Measurements from ENCODE around the gene FOXN1.

FOXN1 gene

DNA sequence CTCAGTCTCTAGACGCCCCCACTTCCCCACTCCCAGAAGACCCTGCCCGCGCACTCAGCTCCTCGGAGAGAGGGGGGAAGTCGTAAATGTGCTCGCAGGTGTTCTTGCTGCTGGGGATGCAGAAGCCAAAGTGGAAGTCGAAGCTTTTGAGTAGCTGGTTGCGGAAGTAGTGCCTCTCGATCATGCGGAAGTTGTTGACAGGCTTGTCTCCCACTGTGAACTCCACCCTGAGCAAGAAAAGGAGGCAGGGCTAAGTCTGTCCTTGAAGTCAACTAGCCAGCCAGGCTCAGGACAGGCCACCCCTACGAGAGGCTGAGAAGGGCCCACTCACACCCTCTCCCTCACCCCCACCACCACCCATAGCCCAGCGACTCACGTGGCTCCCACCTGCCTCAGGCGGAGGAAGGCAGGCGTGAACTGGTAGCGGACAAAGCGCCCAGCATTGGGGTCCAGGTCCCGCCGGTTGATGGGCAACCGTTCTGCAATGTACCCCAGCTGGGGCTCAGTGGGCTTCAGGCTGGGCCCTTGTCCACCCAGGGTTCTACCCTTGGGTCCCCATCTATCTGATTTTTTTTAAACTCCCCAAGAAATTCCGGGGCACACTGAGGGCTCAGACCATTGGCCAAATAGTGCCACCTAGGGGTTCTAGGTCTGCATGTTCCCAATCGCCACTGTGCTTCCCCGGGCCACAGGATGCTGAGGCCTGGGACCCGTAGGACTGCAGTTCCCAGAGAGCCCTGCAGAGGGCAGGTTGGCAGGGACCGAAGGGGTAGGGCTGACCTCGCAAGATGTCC lies 41.7 kb downstream of the FOXN1 start:
- no peaks in the 10 kb centered on the region for H3K27me3 Mint-ChIP-seq
- H3K4me1 Mint-ChIP-seq: peaks cover 48% of the 10 kb centered on the region
- H3K36me3 Mint-ChIP-seq: peaks cover 10% of the 10 kb centered on the region
- H3K27ac Mint-ChIP-seq: peak overlapping the region; percentile 91
- no peaks in the 10 kb centered on the region for H3K9me3 Mint-ChIP-seq
- DNase-seq: peak; percentile 73
- H3K4me3 Mint-ChIP-seq: peak overlapping the region; percentile 65
- CTCF ChIA-PET: interaction anchor here (0.6 to 4.9 kb wide), 16 partner anchors 9 to 132 kb away, joined by 3 to 29 read pairs (median 4); partner anchors contain the start of genes ALDOC, FOXN1 and PIGS

- DNase-seq: no peak
- H3K4me1 Mint-ChIP-seq: peaks cover 53% of the 10 kb centered on the region
- peak overlapping the region; percentile 91 for H3K27ac Mint-ChIP-seq
- H3K27me3 Mint-ChIP-seq: no peaks in the 10 kb centered on the region
- peak overlapping the region; percentile 31 for H3K4me3 Mint-ChIP-seq
- no peaks in the 10 kb centered on the region for H3K9me3 Mint-ChIP-seq
- CTCF ChIA-PET: interaction anchor here (0.6 to 4.9 kb wide), 13 partner anchors 8 to 133 kb away, joined by 3 to 29 read pairs (median 4); partner anchors contain the start of genes ALDOC, FOXN1 and PIGS
- peaks cover 16% of the 10 kb centered on the region for H3K36me3 Mint-ChIP-seq
These were observed 42.4 kb downstream of the FOXN1 start for GRCh38 chr17:28548417-28549130.

GRCh38 chr17:28549236-28550132 lies 43.3 kb downstream of the FOXN1 start:
- H3K27me3 Mint-ChIP-seq: no peaks in the 10 kb centered on the region
- peak overlapping the region; percentile 21 for H3K4me3 Mint-ChIP-seq
- peak overlapping the region; percentile 91 for H3K27ac Mint-ChIP-seq
- H3K36me3 Mint-ChIP-seq: peaks cover 25% of the 10 kb centered on the region
- DNase-seq: peak; percentile 83
- H3K9me3 Mint-ChIP-seq: no peaks in the 10 kb centered on the region
- CTCF ChIA-PET: interaction anchor here (0.6 to 4.9 kb wide), 11 partner anchors 7 to 63 kb away, joined by 3 to 29 read pairs (median 4); partner anchors contain the start of genes ALDOC, FOXN1 and PIGS
- peaks cover 53% of the 10 kb centered on the region for H3K4me1 Mint-ChIP-seq

DNA sequence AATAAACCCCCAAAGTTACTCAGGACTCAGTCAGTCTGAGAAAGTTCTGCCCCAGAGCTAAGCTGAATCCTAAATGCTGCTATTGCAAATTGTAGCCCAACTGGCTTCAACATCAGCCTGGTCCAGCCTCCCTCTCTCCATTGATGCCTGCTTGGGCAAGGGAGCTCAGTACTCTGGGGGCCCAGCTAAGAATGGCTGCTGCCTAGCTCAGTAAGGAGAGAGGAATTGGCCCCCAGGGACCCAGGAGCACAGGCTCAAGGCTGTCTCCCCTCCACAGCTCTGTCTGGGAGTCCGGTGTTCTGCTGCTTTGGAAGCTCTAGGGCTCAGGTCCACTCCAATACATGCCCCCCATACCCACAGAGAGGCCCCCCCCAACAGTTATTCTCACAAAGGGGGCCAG lies 44.7 kb downstream of the FOXN1 start:
- DNase-seq: no peak
- Mint-ChIP-seq H3K4me3 (peak overlapping the region; percentile 95), H3K27me3 (no peaks in the 10 kb centered on the region), H3K4me1 (peaks cover 53% of the 10 kb centered on the region), H3K9me3 (no peaks in the 10 kb centered on the region), H3K36me3 (peaks cover 32% of the 10 kb centered on the region), H3K27ac (peak overlapping the region; percentile 26)
- CTCF ChIA-PET: interaction anchor here (0.8 to 4.9 kb wide), 6 partner anchors 10 to 61 kb away, joined by 3 to 29 read pairs (median 4); partner anchors contain the start of gene ALDOC

DNA sequence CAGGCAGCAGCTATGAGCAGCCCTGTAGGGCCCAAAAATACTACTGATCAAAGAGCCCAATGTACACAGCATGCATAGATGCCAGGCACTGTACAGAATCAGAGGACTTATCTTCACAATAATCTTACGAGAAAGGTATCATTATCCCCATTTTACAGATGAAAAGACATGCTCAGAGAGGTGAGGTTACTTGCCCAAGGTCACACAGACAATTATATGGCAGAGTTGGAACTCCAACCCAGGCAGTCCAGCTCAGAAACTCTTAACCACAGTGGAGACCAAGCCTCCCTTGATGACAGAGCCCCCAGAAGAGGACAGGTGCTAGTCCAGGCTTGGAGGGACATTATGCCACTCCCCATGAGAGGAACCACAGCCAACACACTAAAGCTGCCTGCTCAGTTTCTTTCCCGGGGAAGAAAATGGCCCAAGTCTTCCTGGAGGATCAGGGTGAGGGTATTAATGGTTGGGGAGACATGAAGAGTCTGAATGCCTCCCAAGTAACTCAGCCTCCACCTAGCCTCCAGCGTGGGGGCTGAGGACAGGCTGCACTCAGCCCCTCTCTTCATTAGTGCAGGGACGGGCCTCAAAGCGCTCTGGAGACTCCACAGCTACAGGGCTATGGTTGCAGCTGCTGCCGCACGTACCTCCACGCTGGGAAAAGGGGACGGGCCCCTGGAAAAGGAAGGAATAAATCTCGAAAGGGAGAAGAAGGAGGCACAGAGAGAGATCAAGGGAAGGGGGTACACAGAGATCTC lies 45.5 kb downstream of the FOXN1 start:
- Mint-ChIP-seq H3K27ac (peak overlapping the region; percentile 85), H3K4me3 (peak overlapping the region; percentile 95), H3K4me1 (peaks cover 53% of the 10 kb centered on the region), H3K9me3 (no peaks in the 10 kb centered on the region), H3K36me3 (peaks cover 39% of the 10 kb centered on the region), H3K27me3 (no peaks in the 10 kb centered on the region)
- no peak for DNase-seq
- CTCF ChIA-PET: interaction anchor here (0.8 to 4.9 kb wide), 6 partner anchors 11 to 60 kb away, joined by 3 to 29 read pairs (median 4); partner anchors contain the start of gene ALDOC

DNA sequence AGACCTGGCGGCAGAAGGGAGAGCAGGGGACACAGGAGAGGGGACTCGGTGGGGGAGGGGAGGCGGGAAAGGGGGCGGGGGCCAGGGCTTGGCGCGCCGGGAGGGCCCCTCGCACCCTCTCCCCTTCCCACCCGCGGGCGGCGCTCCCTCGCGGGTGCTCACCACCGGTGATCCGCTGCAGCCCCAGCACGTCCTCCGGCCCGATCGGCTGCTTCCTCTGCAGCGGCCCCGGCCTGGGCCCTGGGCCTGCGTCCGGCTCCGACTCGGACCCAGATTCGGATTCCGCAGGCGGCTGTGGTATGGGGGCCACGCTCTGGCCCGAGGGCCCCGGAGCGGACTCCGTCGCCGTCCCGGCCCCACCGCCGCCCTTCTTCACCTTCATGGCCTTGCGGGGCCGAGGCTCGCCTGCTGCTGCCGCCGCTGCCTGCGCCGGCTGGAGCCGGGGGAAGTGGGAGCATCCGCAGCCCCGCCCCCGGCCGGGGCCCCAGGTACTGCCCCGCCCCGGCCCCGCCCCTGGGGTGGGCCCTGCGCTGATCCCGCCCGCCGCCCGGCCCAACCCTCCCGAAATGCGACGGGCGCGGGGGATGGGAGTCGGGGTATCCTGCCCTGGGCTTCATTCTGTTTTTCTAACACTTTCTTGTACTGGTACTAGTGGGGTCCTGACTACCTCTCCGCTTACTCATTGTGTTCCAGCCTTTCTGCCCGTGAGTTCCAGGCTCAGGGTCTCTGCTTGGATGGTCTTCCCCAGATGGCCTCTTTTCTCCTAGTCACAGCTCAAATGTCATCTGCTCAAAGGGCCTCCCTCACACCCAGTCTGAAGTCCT lies 46.2 kb downstream of the FOXN1 start, which contains the start of gene UNC119:
Gene UNC119 (minus strand): TSS at position 449 of the 824 bp plus-strand sequence. CDS start 67 bp downstream, at position 382.
- peak within 1 kb of the TSS; percentile 95 for H3K4me3 Mint-ChIP-seq
- H3K27ac Mint-ChIP-seq: peak within 1 kb of the TSS; percentile 85
- peaks cover 53% of the 10 kb centered on the region for H3K4me1 Mint-ChIP-seq
- H3K9me3 Mint-ChIP-seq: no peaks in the 10 kb centered on the region
- no peaks in the 10 kb centered on the region for H3K27me3 Mint-ChIP-seq
- peak; percentile 85 for DNase-seq
- H3K36me3 Mint-ChIP-seq: peaks cover 45% of the 10 kb centered on the region
- CTCF ChIA-PET: interaction anchor here (0.9 to 1.0 kb wide), 2 partner anchors 23 to 25 kb away, joined by 4 read pairs; partner anchors contain the start of gene ALDOC

- no peak for DNase-seq
- Mint-ChIP-seq H3K36me3 (peaks cover 48% of the 10 kb centered on the region), H3K9me3 (no peaks in the 10 kb centered on the region), H3K27ac (peak overlapping the region; percentile 29), H3K4me1 (peaks cover 46% of the 10 kb centered on the region), H3K4me3 (peak overlapping the region; percentile 95), H3K27me3 (no peaks in the 10 kb centered on the region)
- CTCF ChIA-PET: no interaction called here
These were observed 46.9 kb downstream of the FOXN1 start for GRCh38 chr17:28553000-28553505.

- CTCF ChIA-PET: no interaction called here
- H3K27ac Mint-ChIP-seq: peak overlapping the region; percentile 34
- no peak for DNase-seq
These were observed 48.4 kb downstream of the FOXN1 start for GRCh38 chr17:28554565-28554964.

GRCh38 chr17:28555022-28555421 lies 48.9 kb downstream of the FOXN1 start:
- no peaks in the 10 kb centered on the region for H3K9me3 Mint-ChIP-seq
- peak overlapping the region; percentile 34 for H3K27ac Mint-ChIP-seq
- peaks cover 61% of the 10 kb centered on the region for H3K36me3 Mint-ChIP-seq
- CTCF ChIA-PET: no interaction called here
- no peaks in the 10 kb centered on the region for H3K27me3 Mint-ChIP-seq
- H3K4me1 Mint-ChIP-seq: peaks cover 27% of the 10 kb centered on the region
- H3K4me3 Mint-ChIP-seq: no peak overlapping the region
- DNase-seq: no peak

More at GRCh38 chr17:28554565-28554964, 48.4 kb downstream of the FOXN1 start:
- Mint-ChIP-seq H3K4me3 (no peak overlapping the region), H3K27me3 (no peaks in the 10 kb centered on the region), H3K9me3 (no peaks in the 10 kb centered on the region), H3K4me1 (peaks cover 31% of the 10 kb centered on the region), H3K36me3 (peaks cover 56% of the 10 kb centered on the region)

GRCh38 chr17:28563475-28563874 lies 57.3 kb downstream of the FOXN1 start:
- CTCF ChIA-PET: no interaction called here
- Mint-ChIP-seq H3K27me3 (no peaks in the 10 kb centered on the region), H3K4me1 (peaks cover 18% of the 10 kb centered on the region), H3K4me3 (no peak overlapping the region), H3K27ac (no peak overlapping the region), H3K9me3 (no peaks in the 10 kb centered on the region), H3K36me3 (peaks cover 46% of the 10 kb centered on the region)
- DNase-seq: no peak

DNA sequence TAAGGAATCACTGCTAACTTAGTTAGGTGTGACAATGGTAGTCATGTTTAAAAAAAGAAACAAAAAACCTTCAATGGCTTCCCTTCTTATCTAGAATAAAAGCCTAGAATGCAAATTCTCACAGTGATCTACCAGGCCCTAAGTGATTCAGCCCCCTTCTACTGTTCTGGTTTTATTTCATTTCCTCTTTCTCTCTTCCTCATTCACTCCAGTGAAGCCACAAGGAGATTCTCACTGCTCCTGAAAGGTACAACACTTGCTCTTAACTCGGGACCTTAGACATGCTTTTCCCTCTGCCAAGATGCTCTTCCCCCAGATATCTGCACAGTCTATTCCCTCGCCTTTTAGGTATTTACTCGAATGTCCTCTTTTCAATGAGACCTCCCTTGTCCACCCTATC lies 61.5 kb downstream of the FOXN1 start:
- CTCF ChIA-PET: interaction anchor here (0.8 kb wide), 1 partner anchor 18 kb away, joined by 3 read pairs; no protein-coding TSS in a partner anchor
- no peak overlapping the region for H3K27ac Mint-ChIP-seq
- no peaks in the 10 kb centered on the region for H3K9me3 Mint-ChIP-seq
- H3K4me1 Mint-ChIP-seq: peaks cover 51% of the 10 kb centered on the region
- no peaks in the 10 kb centered on the region for H3K27me3 Mint-ChIP-seq
- no peak for DNase-seq
- peaks cover 40% of the 10 kb centered on the region for H3K36me3 Mint-ChIP-seq
- H3K4me3 Mint-ChIP-seq: no peak overlapping the region

DNA sequence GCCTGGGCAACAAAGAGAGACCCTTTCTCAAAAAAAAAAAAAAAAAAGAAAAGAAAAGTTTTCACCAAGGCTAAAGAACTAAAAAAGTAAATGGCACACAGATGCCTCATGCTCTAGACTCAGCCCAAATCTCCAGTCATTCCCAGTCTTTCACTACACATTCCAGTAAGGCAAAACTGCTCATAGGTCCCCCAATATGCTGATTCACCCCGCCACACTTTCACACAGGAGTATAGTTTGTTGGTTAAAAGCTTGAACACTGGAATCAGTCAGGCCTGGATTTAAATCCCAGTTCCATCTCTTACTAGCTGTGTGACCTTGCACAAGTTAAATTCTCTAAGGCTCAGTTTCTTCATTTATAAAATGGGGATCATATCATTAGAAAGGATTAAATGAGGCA lies 63.3 kb downstream of the FOXN1 start:
- H3K36me3 Mint-ChIP-seq: peaks cover 47% of the 10 kb centered on the region
- peak overlapping the region; percentile 97 for H3K4me3 Mint-ChIP-seq
- H3K4me1 Mint-ChIP-seq: peaks cover 62% of the 10 kb centered on the region
- CTCF ChIA-PET: interaction anchor here (2.9 kb wide), 1 partner anchor 21 kb away, joined by 23 read pairs; no protein-coding TSS in a partner anchor
- DNase-seq: no peak
- no peaks in the 10 kb centered on the region for H3K9me3 Mint-ChIP-seq
- H3K27ac Mint-ChIP-seq: peak overlapping the region; percentile 67
- H3K27me3 Mint-ChIP-seq: no peaks in the 10 kb centered on the region
